ENCODE data around the gene KSR2.

The KSR2 gene

DNA sequence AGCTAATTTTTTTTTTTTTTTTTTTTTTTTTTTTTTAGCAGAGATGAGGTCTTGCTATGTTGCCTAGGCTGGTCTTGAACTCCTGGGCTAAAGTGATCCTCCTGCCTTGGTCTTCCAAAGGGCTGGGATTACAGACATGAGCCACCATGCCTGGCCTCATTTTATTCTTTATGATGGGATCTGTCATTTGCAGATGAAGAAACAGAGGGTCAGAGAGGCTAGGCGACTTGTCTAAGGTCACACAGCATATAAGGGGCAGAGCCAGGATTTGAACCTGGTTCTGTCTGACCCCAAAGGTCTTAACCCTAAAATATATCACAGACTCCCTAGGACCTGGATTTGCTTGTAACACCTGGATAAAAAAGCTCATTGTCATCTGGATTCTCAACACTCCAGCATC, 282.6 kb downstream of the KSR2 start:
- Histone ChIP-seq H3K27ac (ENCODE audit: low read depth, low read length, poor library complexity, severe bottlenecking) (no peak overlapping the region), H3F3A (ENCODE audit: insufficient read depth, low read length) (no peaks in the 10 kb centered on the region), H3K4me2 (ENCODE audit: low read length) (no peak overlapping the region), H3K36me3 (ENCODE audit: insufficient read depth, low read length) (no peaks in the 10 kb centered on the region), H3K9me3 (ENCODE audit: low read length) (no peaks in the 10 kb centered on the region), H3K27me3 (ENCODE audit: insufficient read depth, low read length) (no peaks in the 10 kb centered on the region), H3K4me1 (ENCODE audit: insufficient read depth, low read length, severe bottlenecking) (no peaks in the 10 kb centered on the region), H2AFZ (ENCODE audit: low read length) (no peak overlapping the region), H3K9ac (ENCODE audit: low read length) (no peak overlapping the region), H3K9me2 (ENCODE audit: low read depth, low read length) (no peaks in the 10 kb centered on the region), H4K20me1 (ENCODE audit: insufficient read depth, low read length) (no peaks in the 10 kb centered on the region), H3K79me2 (ENCODE audit: insufficient read depth, low read length) (no peaks in the 10 kb centered on the region), H3K4me3 (ENCODE audit: low read depth, low read length, poor library complexity, severe bottlenecking) (no peak overlapping the region)
- TF ChIP-seq, protein P1, sequence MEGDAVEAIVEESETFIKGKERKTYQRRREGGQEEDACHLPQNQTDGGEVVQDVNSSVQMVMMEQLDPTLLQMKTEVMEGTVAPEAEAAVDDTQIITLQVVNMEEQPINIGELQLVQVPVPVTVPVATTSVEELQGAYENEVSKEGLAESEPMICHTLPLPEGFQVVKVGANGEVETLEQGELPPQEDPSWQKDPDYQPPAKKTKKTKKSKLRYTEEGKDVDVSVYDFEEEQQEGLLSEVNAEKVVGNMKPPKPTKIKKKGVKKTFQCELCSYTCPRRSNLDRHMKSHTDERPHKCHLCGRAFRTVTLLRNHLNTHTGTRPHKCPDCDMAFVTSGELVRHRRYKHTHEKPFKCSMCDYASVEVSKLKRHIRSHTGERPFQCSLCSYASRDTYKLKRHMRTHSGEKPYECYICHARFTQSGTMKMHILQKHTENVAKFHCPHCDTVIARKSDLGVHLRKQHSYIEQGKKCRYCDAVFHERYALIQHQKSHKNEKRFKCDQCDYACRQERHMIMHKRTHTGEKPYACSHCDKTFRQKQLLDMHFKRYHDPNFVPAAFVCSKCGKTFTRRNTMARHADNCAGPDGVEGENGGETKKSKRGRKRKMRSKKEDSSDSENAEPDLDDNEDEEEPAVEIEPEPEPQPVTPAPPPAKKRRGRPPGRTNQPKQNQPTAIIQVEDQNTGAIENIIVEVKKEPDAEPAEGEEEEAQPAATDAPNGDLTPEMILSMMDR (IDR thresholded peaks at IDR 0.05; ENCODE audit: low read length), result no peak
- no peak for TF ChIP-seq EZH2 (IDR thresholded peaks at IDR 0.05; ENCODE audit: borderline replicate concordance, low read length)

DNA sequence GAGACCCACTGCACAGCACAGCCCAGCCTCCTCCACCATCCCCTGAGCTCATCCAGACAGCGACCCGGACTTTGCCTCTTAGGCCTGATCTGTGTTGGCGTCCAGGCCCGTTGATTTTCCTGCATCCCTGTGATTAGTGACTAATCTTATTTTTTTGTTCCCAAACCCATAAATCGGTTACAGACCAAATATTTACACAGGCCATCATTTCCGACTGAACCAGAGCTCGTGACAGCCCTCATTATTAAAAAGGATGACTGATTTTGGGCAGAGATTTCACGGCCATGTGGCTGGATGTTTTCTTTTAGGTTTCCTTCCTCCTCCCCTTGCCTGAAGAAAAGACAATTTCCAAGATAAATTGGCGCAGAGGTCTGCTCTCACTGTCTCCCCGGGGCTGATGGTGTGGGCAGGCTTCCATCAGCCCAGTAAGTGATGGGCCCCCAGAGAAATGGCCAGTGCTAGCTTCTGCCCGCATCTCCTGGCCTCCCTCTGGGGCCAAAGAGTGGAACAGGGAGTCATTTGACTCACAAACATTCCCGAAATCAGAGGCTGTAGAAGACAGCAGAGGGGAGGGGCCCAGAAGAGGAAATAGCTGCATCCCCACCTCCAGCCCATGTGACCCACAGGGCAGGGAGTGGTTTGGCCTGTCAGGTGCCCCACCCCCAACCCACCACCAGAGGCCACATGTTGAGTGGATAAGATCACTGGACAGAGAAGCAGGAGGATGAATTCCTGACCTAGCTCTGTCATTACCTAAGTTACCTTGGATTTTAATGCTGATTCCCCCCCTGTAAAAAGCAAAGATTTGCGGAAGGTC, 283.5 kb downstream of the KSR2 start:
- no peak overlapping the region for H3K9ac ChIP-seq (ENCODE audit: low read length)

DNA sequence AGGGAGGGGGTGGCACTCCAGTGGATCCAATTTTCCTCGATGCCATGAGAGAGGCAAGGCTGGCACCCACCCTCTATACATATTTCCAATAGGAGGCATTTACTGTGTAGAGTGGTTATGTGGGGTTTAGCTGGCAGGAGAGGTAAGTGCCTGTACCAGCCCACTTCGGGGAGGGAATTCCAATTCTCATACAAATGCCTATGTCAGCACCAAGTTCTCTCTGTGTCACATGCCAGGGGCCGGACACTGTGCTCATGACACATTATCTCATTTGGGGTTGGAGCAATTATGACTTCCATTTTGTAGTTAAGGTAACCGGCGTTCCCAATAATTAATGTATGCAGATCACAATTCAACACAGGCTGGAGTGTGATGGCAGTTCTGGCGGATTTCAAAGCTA, 284.3 kb downstream of the KSR2 start:
- H3K79me2 ChIP-seq (ENCODE audit: insufficient read depth, low read length), result no peaks in the 10 kb centered on the region
- no peaks in the 10 kb centered on the region for H3K4me1 ChIP-seq (ENCODE audit: insufficient read depth, low read length, severe bottlenecking)
- no peaks in the 10 kb centered on the region for H3K9me2 ChIP-seq (ENCODE audit: low read depth, low read length)
- no peaks in the 10 kb centered on the region for H3F3A ChIP-seq (ENCODE audit: insufficient read depth, low read length)
- H3K9me3 ChIP-seq (ENCODE audit: low read length), result no peaks in the 10 kb centered on the region
- H3K4me2 ChIP-seq (ENCODE audit: low read length), result no peak overlapping the region
- no peak overlapping the region for H2AFZ ChIP-seq (ENCODE audit: low read length)
- H3K27ac ChIP-seq (ENCODE audit: low read depth, low read length, poor library complexity, severe bottlenecking), result no peak overlapping the region
- H3K4me3 ChIP-seq (ENCODE audit: low read depth, low read length, poor library complexity, severe bottlenecking), result no peak overlapping the region
- H3K36me3 ChIP-seq (ENCODE audit: insufficient read depth, low read length), result no peaks in the 10 kb centered on the region
- H4K20me1 ChIP-seq (ENCODE audit: insufficient read depth, low read length), result no peaks in the 10 kb centered on the region
- no peak overlapping the region for H3K9ac ChIP-seq (ENCODE audit: low read length)
- no peaks in the 10 kb centered on the region for H3K27me3 ChIP-seq (ENCODE audit: insufficient read depth, low read length)
- no peak for TF ChIP-seq EZH2 (IDR thresholded peaks at IDR 0.05; ENCODE audit: borderline replicate concordance, low read length)
- TF ChIP-seq, protein P1 (IDR thresholded peaks at IDR 0.05; ENCODE audit: low read length), result no peak

More for the DNA sequence above, 283.5 kb downstream of the KSR2 start:
- no peaks in the 10 kb centered on the region for H3F3A ChIP-seq (ENCODE audit: insufficient read depth, low read length)
- no peak overlapping the region for H3K4me3 ChIP-seq (ENCODE audit: low read depth, low read length, poor library complexity, severe bottlenecking)
- no peak overlapping the region for H3K27ac ChIP-seq (ENCODE audit: low read depth, low read length, poor library complexity, severe bottlenecking)
- H3K9me3 ChIP-seq (ENCODE audit: low read length), result no peaks in the 10 kb centered on the region
- H3K9me2 ChIP-seq (ENCODE audit: low read depth, low read length), result no peaks in the 10 kb centered on the region
- no peaks in the 10 kb centered on the region for H3K27me3 ChIP-seq (ENCODE audit: insufficient read depth, low read length)
- no peak overlapping the region for H3K4me2 ChIP-seq (ENCODE audit: low read length)
- no peaks in the 10 kb centered on the region for H3K79me2 ChIP-seq (ENCODE audit: insufficient read depth, low read length)
- H2AFZ ChIP-seq (ENCODE audit: low read length), result no peak overlapping the region
- no peaks in the 10 kb centered on the region for H3K36me3 ChIP-seq (ENCODE audit: insufficient read depth, low read length)
- TF ChIP-seq EZH2 (IDR thresholded peaks at IDR 0.05; ENCODE audit: borderline replicate concordance, low read length), result no peak
- TF ChIP-seq, protein P1 (IDR thresholded peaks at IDR 0.05; ENCODE audit: low read length), result no peak
- no peaks in the 10 kb centered on the region for H3K4me1 ChIP-seq (ENCODE audit: insufficient read depth, low read length, severe bottlenecking)
- no peaks in the 10 kb centered on the region for H4K20me1 ChIP-seq (ENCODE audit: insufficient read depth, low read length)
